8988T (cell line): ENCODE measurements around the gene MET.
"Not testable (repeated sequence)": the region's sequence is repeated elsewhere in the genome, so short reads cannot be mapped to it uniquely, and the experiment has no call there.

Experiments used
- DNase-seq: peaks from one replicate; pipeline ENCODE4 v3.0.0; 2011

The MET gene

GRCh38 chr7:116812860-116813259 lies 140.9 kb downstream of the MET start:
- DNase-seq = no peak

GRCh38 chr7:116813371-116813770 lies 141.4 kb downstream of the MET start:
- not testable (repeated sequence) for DNase-seq

GRCh38 chr7:116815041-116815440 lies 143.0 kb downstream of the MET start:
- no peak for DNase-seq

- DNase-seq = no peak
Measured at GRCh38 chr7:116820149-116820548, 148.2 kb downstream of the MET start.

- DNase-seq = not testable (repeated sequence)
Measured at GRCh38 chr7:116821647-116822046, 149.7 kb downstream of the MET start.

- DNase-seq = no peak
Measured at GRCh38 chr7:116824449-116824848, 152.5 kb downstream of the MET start.

GRCh38 chr7:116828281-116828680 lies 156.3 kb downstream of the MET start:
- no peak for DNase-seq

- DNase-seq = no peak
Measured at GRCh38 chr7:116829041-116829440, 157.0 kb downstream of the MET start.

GRCh38 chr7:116829493-116829892 lies 157.5 kb downstream of the MET start:
- DNase-seq = no peak

- DNase-seq = no peak
Measured at GRCh38 chr7:116832692-116833091, 160.7 kb downstream of the MET start.

- no peak for DNase-seq
Measured at GRCh38 chr7:116834815-116835504, 163.0 kb downstream of the MET start.

GRCh38 chr7:116836048-116836447 lies 164.1 kb downstream of the MET start:
- no peak for DNase-seq

GRCh38 chr7:116836911-116837310 lies 164.9 kb downstream of the MET start:
- no peak for DNase-seq

- DNase-seq = no peak
Measured at GRCh38 chr7:116837586-116837985, 165.6 kb downstream of the MET start.

- no peak for DNase-seq
Measured at GRCh38 chr7:116840256-116840655, 168.3 kb downstream of the MET start.

GRCh38 chr7:116842371-116842770 lies 170.4 kb downstream of the MET start:
- DNase-seq = no peak

- DNase-seq = no peak
Measured at GRCh38 chr7:116843378-116843777, 171.4 kb downstream of the MET start.
